Stimulated activated naive CD4-positive, alpha-beta T cell (primary cell): ENCODE data around the gene FLT1.

ENCODE experiments used
- DNase-seq, 6 experiments: peaks; one replicate each; lab custom pipeline; 2025; lab: John Stamatoyannopoulos, UW

The FLT1 gene

GRCh38 chr13:28458051-28458450, 36.9 kb downstream of the FLT1 start:
- no peak for DNase-seq

GRCh38 chr13:28457521-28457920, 37.4 kb downstream of the FLT1 start:
- DNase-seq: no peak

- DNase-seq: no peak
Measured at GRCh38 chr13:28455580-28456194, 39.2 kb downstream of the FLT1 start.

- no peak for DNase-seq
Measured at GRCh38 chr13:28452755-28453154, 42.2 kb downstream of the FLT1 start.

GRCh38 chr13:28451482-28452217, 43.3 kb downstream of the FLT1 start:
- no peak for DNase-seq

GRCh38 chr13:28449826-28450773, 44.8 kb downstream of the FLT1 start:
- no peak for DNase-seq

GRCh38 chr13:28448651-28449358, 46.1 kb downstream of the FLT1 start:
- no peak for DNase-seq

GRCh38 chr13:28447989-28448388, 46.9 kb downstream of the FLT1 start:
- DNase-seq: no peak

- no peak for DNase-seq
Measured at GRCh38 chr13:28447206-28447605, 47.7 kb downstream of the FLT1 start.

- DNase-seq: no peak
Measured at GRCh38 chr13:28442839-28443238, 52.1 kb downstream of the FLT1 start.

GRCh38 chr13:28441529-28441928, 53.4 kb downstream of the FLT1 start:
- DNase-seq: no peak

GRCh38 chr13:28440774-28441504, 54.0 kb downstream of the FLT1 start:
- no peak for DNase-seq

GRCh38 chr13:28438598-28439334, 56.2 kb downstream of the FLT1 start:
- DNase-seq: no peak

GRCh38 chr13:28438067-28438466, 56.9 kb downstream of the FLT1 start:
- no peak for DNase-seq

GRCh38 chr13:28435917-28436316, 59.0 kb downstream of the FLT1 start:
- DNase-seq: no peak

- DNase-seq: no peak
Measured at GRCh38 chr13:28434926-28435325, 60.0 kb downstream of the FLT1 start.

GRCh38 chr13:28432816-28433560, 61.9 kb downstream of the FLT1 start:
- DNase-seq: no peak

GRCh38 chr13:28429685-28430290, 65.1 kb downstream of the FLT1 start:
- DNase-seq: no peak

- DNase-seq: no peak
Measured at GRCh38 chr13:28429096-28429495, 65.8 kb downstream of the FLT1 start.
